Hepatic stellate cell (primary cell): ENCODE measurements around the gene PCBP1.
A peak's percentile ranks its signal among the peaks of the same experiment; 100 is the strongest.
"Not testable (repeated sequence)": the region's sequence is repeated elsewhere in the genome, so short reads cannot be mapped to it uniquely, and the experiment has no call there.

ENCODE experiments used
- DNase-seq: peaks from one replicate; pipeline ENCODE4 v3.0.0; 2011; ENCODE audit warnings: low spot score

PCBP1 gene

GRCh38 chr2:70081221-70081620, 6.1 kb upstream of the PCBP1 start:
- DNase-seq = no peak

- DNase-seq = no peak
Measured at GRCh38 chr2:70083344-70084156, 3.7 kb upstream of the PCBP1 start.

GRCh38 chr2:70084973-70085710, 2.1 kb upstream of the PCBP1 start:
- DNase-seq = no peak

- no peak for DNase-seq
Measured at GRCh38 chr2:70085711-70086277, 1.5 kb upstream of the PCBP1 start.

GRCh38 chr2:70086278-70086837, 919 bp upstream of the PCBP1 start:
- DNase-seq = peak; percentile 73

- DNase-seq = peak; percentile 77
Measured at GRCh38 chr2:70087702-70088597, 673 bp downstream of the PCBP1 start.

- DNase-seq = no peak
Measured at GRCh38 chr2:70088598-70089219, 1.4 kb downstream of the PCBP1 start.

GRCh38 chr2:70089220-70089982, 2.1 kb downstream of the PCBP1 start:
- peak; percentile 38 for DNase-seq

- DNase-seq = no peak
Measured at GRCh38 chr2:70089983-70090525, 2.8 kb downstream of the PCBP1 start.

- DNase-seq = no peak
Measured at GRCh38 chr2:70090706-70091334, 3.5 kb downstream of the PCBP1 start.

- no peak for DNase-seq
Measured at GRCh38 chr2:70091364-70091763, 4.1 kb downstream of the PCBP1 start.

GRCh38 chr2:70091816-70092215, 4.5 kb downstream of the PCBP1 start:
- no peak for DNase-seq

GRCh38 chr2:70092576-70093243, 5.4 kb downstream of the PCBP1 start:
- not testable (repeated sequence) for DNase-seq

GRCh38 chr2:70094171-70094977, 7.1 kb downstream of the PCBP1 start:
- no peak for DNase-seq

- DNase-seq = peak; percentile 70
Measured at GRCh38 chr2:70094978-70095719, 7.9 kb downstream of the PCBP1 start.

- no peak for DNase-seq
Measured at GRCh38 chr2:70095720-70096670, 8.7 kb downstream of the PCBP1 start.
